ENCODE results near the gene LRRC8E.

LRRC8E gene

DNA sequence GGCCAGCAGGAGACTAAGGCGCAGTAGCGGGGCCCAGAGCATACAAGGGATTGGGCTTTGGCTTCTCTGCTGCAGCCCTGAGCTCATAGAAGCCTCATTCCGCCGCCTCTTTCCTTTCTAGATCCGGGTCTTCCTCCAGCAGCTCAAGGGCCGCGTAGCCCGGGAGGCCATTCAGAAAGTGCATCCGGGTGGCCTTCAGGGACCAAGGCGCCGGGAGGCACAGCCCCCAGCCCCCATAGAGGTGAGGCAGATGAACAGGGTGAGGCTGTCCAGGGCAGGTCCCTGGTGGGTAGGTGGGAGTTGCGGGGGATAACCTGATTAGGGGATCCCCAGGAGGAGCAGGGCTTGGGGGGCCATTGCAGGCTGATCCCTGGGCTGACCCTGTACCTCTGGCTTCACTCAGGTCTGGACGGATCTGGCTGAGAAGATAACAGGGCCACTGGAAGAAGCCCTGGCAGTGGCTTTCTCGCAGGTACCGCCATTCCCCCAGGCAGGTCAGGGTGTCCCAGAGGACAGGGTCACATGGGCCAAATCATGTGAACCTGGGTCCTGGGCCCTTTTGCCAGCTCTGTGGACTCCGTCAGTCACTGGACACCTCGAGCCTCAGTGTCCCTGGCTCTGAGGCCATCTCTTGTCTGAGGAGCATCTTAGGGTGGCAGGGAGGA, 33.1 kb downstream of the LRRC8E start:
- POLR2A ChIA-PET: interaction anchor here (2.3 to 2.9 kb wide), 2 partner anchors 18 to 23 kb away, joined by 11 to 18 read pairs; partner anchors contain the start of genes MAP2K7 and TIMM44
- TF ChIP-seq, protein P1, sequence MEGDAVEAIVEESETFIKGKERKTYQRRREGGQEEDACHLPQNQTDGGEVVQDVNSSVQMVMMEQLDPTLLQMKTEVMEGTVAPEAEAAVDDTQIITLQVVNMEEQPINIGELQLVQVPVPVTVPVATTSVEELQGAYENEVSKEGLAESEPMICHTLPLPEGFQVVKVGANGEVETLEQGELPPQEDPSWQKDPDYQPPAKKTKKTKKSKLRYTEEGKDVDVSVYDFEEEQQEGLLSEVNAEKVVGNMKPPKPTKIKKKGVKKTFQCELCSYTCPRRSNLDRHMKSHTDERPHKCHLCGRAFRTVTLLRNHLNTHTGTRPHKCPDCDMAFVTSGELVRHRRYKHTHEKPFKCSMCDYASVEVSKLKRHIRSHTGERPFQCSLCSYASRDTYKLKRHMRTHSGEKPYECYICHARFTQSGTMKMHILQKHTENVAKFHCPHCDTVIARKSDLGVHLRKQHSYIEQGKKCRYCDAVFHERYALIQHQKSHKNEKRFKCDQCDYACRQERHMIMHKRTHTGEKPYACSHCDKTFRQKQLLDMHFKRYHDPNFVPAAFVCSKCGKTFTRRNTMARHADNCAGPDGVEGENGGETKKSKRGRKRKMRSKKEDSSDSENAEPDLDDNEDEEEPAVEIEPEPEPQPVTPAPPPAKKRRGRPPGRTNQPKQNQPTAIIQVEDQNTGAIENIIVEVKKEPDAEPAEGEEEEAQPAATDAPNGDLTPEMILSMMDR (IDR thresholded peaks at IDR 0.05; ENCODE audit: control extremely low read depth, extremely low read depth, low read depth, missing control alignments): no peak
- DNase-seq (ENCODE audit: extremely low spot score): no peak
- CTCF ChIA-PET: interaction anchor here (0.8 to 3.4 kb wide), 14 partner anchors 8 to 257 kb away, joined by 3 to 17 read pairs (median 5); partner anchors contain the start of genes MAP2K7, TIMM44 and TRAPPC5

- ChIA-PET POLR2A (interaction anchor here (2.3 to 2.9 kb wide), 2 partner anchors 19 to 22 kb away, joined by 11 to 18 read pairs; partner anchors contain the start of genes MAP2K7 and TIMM44), CTCF (interaction anchor here (0.8 to 3.4 kb wide), 11 partner anchors 15 to 354 kb away, joined by 3 to 17 read pairs (median 5); partner anchors contain the start of genes MAP2K7, TIMM44 and TRAPPC5)
- TF ChIP-seq, protein P1 (IDR thresholded peaks at IDR 0.05; ENCODE audit: control extremely low read depth, extremely low read depth, low read depth, missing control alignments): no peak
- no peak for DNase-seq (ENCODE audit: extremely low spot score)
These were observed 33.9 kb downstream of the LRRC8E start for GRCh38 chr19:7921967-7922835.

DNA sequence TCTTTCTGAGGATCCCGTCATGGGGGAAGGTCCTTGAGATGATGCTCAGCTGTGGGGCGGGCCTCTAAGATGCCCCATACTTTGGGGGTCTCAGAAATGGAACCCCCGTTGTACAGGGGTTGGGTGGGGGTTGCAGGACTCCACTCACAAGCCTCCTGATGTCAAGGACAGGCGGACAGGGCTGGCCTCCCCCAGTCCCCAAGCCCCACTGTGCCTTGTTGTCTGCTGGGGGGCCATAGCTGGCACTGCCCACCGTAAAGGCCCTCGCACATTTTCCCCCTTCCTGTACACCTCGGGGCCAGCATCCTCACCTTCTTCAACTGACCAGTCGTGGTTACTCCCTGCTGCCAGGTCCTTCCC, 34.5 kb downstream of the LRRC8E start:
- no peak for DNase-seq (ENCODE audit: extremely low spot score)
- POLR2A ChIA-PET: no interaction called here
- CTCF ChIA-PET: interaction anchor here (0.8 to 3.4 kb wide), 4 partner anchors 22 to 354 kb away, joined by 3 to 16 read pairs (median 6); no protein-coding TSS in a partner anchor
- TF ChIP-seq, protein P1 (IDR thresholded peaks at IDR 0.05; ENCODE audit: control extremely low read depth, extremely low read depth, low read depth, missing control alignments): no peak

GRCh38 chr19:7923295-7924191, 35.2 kb downstream of the LRRC8E start:
- POLR2A ChIA-PET: interaction anchor here (0.7 kb wide), 1 partner anchor 20 kb away, joined by 7 read pairs; no protein-coding TSS in a partner anchor
- DNase-seq (ENCODE audit: extremely low spot score): no peak
- TF ChIP-seq, protein P1 (IDR thresholded peaks at IDR 0.05; ENCODE audit: control extremely low read depth, extremely low read depth, low read depth, missing control alignments): no peak
- CTCF ChIA-PET: interaction anchor here (0.8 to 2.8 kb wide), 8 partner anchors 17 to 355 kb away, joined by 3 to 8 read pairs (median 5); partner anchors contain the start of genes MAP2K7 and TIMM44

- TF ChIP-seq, protein P1 (IDR thresholded peaks at IDR 0.05; ENCODE audit: control extremely low read depth, extremely low read depth, low read depth, missing control alignments): no peak
- CTCF ChIA-PET: interaction anchor here (1.3 to 2.8 kb wide), 7 partner anchors 16 to 356 kb away, joined by 3 to 8 read pairs (median 5); partner anchors contain the start of genes MAP2K7 and TIMM44
- POLR2A ChIA-PET: interaction anchor here (0.7 kb wide), 1 partner anchor 20 kb away, joined by 7 read pairs; no protein-coding TSS in a partner anchor
- DNase-seq (ENCODE audit: extremely low spot score): no peak
These were observed 35.9 kb downstream of the LRRC8E start for GRCh38 chr19:7924241-7924640.
